ENCODE data around the gene CEP112.
A peak's percentile ranks its signal among the peaks of the same experiment; 100 is the strongest.

Gene CEP112

GRCh38 chr17:65901394-65901793, 290.5 kb downstream of the CEP112 start:
- no peak for ATAC-seq
- Mint-ChIP-seq H3K36me3 (no peaks in the 10 kb centered on the region), H3K27me3 (no peaks in the 10 kb centered on the region), H3K27ac (no peak overlapping the region), H3K4me3 (no peak overlapping the region), H3K4me1 (no peaks in the 10 kb centered on the region), H3K9me3 (no peaks in the 10 kb centered on the region)

DNA sequence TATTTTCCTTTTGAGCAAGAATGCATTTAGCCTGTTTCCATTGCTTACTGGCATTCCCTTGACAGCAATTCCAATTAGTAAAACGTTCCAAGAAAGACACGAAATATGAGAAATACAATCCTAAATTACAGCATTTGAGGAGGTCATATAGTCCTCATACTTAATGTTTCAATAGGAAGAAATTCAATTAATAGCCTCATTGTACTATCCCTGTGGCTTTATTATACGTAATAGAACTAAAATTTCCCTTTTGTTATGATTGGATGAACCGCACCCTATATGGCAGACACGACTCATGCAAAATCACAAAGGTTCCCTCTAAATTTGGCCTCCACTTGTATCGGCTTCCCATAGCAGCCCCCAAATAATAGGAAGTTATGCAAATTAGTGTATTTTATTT, 291.7 kb downstream of the CEP112 start:
- Mint-ChIP-seq H3K36me3 (no peaks in the 10 kb centered on the region), H3K27me3 (no peaks in the 10 kb centered on the region), H3K4me3 (no peak overlapping the region), H3K9me3 (no peaks in the 10 kb centered on the region), H3K27ac (no peak overlapping the region), H3K4me1 (no peaks in the 10 kb centered on the region)
- no peak for ATAC-seq

GRCh38 chr17:65898651-65899050, 293.3 kb downstream of the CEP112 start:
- no peaks in the 10 kb centered on the region for H3K4me1 Mint-ChIP-seq
- no peak overlapping the region for H3K4me3 Mint-ChIP-seq
- H3K36me3 Mint-ChIP-seq = no peaks in the 10 kb centered on the region
- H3K27ac Mint-ChIP-seq = no peak overlapping the region
- H3K27me3 Mint-ChIP-seq = no peaks in the 10 kb centered on the region
- no peak for ATAC-seq
- H3K9me3 Mint-ChIP-seq = no peaks in the 10 kb centered on the region

- H3K9me3 Mint-ChIP-seq = no peaks in the 10 kb centered on the region
- no peak overlapping the region for H3K4me3 Mint-ChIP-seq
- H3K4me1 Mint-ChIP-seq = peaks cover 5% of the 10 kb centered on the region
- no peaks in the 10 kb centered on the region for H3K36me3 Mint-ChIP-seq
- H3K27me3 Mint-ChIP-seq = no peaks in the 10 kb centered on the region
- no peak overlapping the region for H3K27ac Mint-ChIP-seq
- ATAC-seq = no peak
These were observed 295.0 kb downstream of the CEP112 start for GRCh38 chr17:65896889-65897288.

- no peak for ATAC-seq
- H3K27me3 Mint-ChIP-seq = no peaks in the 10 kb centered on the region
- no peaks in the 10 kb centered on the region for H3K9me3 Mint-ChIP-seq
- peaks cover 5% of the 10 kb centered on the region for H3K4me1 Mint-ChIP-seq
- no peak overlapping the region for H3K4me3 Mint-ChIP-seq
- H3K27ac Mint-ChIP-seq = no peak overlapping the region
- H3K36me3 Mint-ChIP-seq = no peaks in the 10 kb centered on the region
These were observed 296.0 kb downstream of the CEP112 start for GRCh38 chr17:65895969-65896368.

- no peaks in the 10 kb centered on the region for H3K27me3 Mint-ChIP-seq
- H3K27ac Mint-ChIP-seq = no peak overlapping the region
- ATAC-seq = no peak
- H3K4me1 Mint-ChIP-seq = peaks cover 5% of the 10 kb centered on the region
- H3K36me3 Mint-ChIP-seq = no peaks in the 10 kb centered on the region
- H3K9me3 Mint-ChIP-seq = no peaks in the 10 kb centered on the region
- no peak overlapping the region for H3K4me3 Mint-ChIP-seq
These were observed 298.1 kb downstream of the CEP112 start for GRCh38 chr17:65893692-65894279.

GRCh38 chr17:65892912-65893377, 299.0 kb downstream of the CEP112 start:
- Mint-ChIP-seq H3K27me3 (no peaks in the 10 kb centered on the region), H3K36me3 (no peaks in the 10 kb centered on the region), H3K4me3 (no peak overlapping the region), H3K4me1 (peaks cover 5% of the 10 kb centered on the region), H3K9me3 (no peaks in the 10 kb centered on the region), H3K27ac (peak overlapping the region; percentile 56)
- peak; percentile 48 for ATAC-seq

- Mint-ChIP-seq H3K27ac (no peak overlapping the region), H3K27me3 (no peaks in the 10 kb centered on the region), H3K4me3 (no peak overlapping the region), H3K36me3 (no peaks in the 10 kb centered on the region), H3K9me3 (no peaks in the 10 kb centered on the region), H3K4me1 (peaks cover 5% of the 10 kb centered on the region)
- no peak for ATAC-seq
These were observed 300.6 kb downstream of the CEP112 start for GRCh38 chr17:65891231-65891735.

- Mint-ChIP-seq H3K27me3 (no peaks in the 10 kb centered on the region), H3K4me1 (peaks cover 5% of the 10 kb centered on the region), H3K27ac (no peak overlapping the region), H3K4me3 (no peak overlapping the region), H3K9me3 (no peaks in the 10 kb centered on the region), H3K36me3 (no peaks in the 10 kb centered on the region)
- no peak for ATAC-seq
These were observed 303.3 kb downstream of the CEP112 start for GRCh38 chr17:65888649-65889048.

- no peak overlapping the region for H3K27ac Mint-ChIP-seq
- H3K4me3 Mint-ChIP-seq = no peak overlapping the region
- H3K4me1 Mint-ChIP-seq = no peaks in the 10 kb centered on the region
- H3K27me3 Mint-ChIP-seq = no peaks in the 10 kb centered on the region
- no peaks in the 10 kb centered on the region for H3K9me3 Mint-ChIP-seq
- H3K36me3 Mint-ChIP-seq = no peaks in the 10 kb centered on the region
- no peak for ATAC-seq
These were observed 305.4 kb downstream of the CEP112 start for GRCh38 chr17:65886315-65887245.

DNA sequence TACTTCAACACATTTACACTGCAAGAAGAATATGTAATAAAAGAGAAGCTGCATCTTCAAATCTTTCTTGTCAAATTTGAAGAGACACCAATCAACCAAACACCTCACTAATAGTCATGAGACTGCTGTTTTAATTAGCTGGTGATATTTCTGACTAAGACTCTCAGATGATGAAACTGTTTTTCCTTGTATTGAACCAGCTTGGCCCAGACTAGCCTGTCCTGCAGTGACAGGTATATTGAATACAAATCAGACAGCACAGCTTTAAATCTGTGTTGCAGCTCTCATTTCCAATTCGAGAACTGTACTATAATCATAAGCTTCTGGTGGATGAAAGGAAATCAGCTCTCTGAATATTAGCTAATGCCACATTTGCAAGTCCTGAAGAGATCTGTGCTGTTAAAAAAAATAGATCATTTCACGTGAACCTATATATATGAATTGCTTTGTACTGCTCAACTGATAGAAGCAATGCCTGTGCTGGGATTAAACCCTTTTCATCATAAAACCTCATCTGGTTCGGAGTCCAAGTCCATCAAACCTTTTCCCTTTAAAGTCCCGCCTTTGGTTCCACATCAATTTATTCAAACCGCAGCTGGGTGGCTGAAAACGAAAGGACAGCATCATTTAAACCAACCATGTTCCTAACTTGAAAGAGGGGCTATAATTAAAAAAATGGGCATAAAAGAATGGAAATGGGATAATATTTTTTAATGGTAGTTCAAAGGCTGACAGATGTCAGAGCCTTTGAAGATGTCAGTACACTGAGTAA, 306.2 kb downstream of the CEP112 start:
- Mint-ChIP-seq H3K4me1 (no peaks in the 10 kb centered on the region), H3K4me3 (no peak overlapping the region)
- no peak for ATAC-seq

DNA sequence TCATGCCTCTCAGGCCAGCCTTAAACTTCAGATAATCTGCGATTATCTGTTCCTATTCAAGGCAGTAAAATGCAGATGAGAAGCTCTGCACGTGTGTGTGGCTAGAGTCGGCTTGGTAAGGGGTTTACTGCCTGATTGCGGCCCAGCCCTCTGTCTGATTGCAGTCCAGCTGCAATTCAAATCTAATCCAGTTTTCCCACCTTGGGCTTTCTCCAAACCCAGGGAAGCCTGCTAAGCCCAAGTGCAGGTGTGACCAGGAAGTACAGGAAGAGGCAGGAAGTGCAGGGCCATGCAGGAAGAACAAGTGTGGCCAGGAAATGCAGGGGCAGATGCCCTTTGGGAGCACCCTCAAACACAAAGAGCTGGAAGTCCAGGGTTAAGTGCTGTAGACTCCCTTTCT, 314.9 kb downstream of the CEP112 start:
- H3K4me3 Mint-ChIP-seq = no peak overlapping the region
- H3K4me1 Mint-ChIP-seq = no peaks in the 10 kb centered on the region
- H3K27ac Mint-ChIP-seq = no peak overlapping the region
- H3K36me3 Mint-ChIP-seq = no peaks in the 10 kb centered on the region
- H3K9me3 Mint-ChIP-seq = peaks cover 5% of the 10 kb centered on the region
- H3K27me3 Mint-ChIP-seq = peaks cover 17% of the 10 kb centered on the region
- ATAC-seq = no peak

More for the DNA sequence above, 306.2 kb downstream of the CEP112 start:
- H3K36me3 Mint-ChIP-seq = no peaks in the 10 kb centered on the region
- no peak overlapping the region for H3K27ac Mint-ChIP-seq
- H3K9me3 Mint-ChIP-seq = no peaks in the 10 kb centered on the region
- H3K27me3 Mint-ChIP-seq = no peaks in the 10 kb centered on the region

DNA sequence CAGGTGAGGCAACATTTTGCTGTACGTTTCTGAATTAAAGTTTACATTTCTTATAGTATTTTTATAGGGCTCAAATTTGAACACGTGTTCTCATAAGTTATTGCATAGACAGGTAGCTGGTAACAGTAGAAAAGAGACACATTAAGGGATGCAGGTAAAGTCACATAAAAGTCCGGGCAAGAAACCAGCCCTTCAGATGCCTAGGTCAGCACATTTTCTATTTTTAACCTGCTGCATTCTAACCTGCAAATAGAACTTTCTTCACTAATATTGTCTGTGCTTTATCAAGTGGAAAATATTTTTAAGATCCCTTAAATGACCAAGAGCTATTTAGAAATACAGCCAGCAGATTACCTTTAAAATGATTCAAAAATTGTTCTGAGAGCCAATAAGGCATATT, 323.1 kb downstream of the CEP112 start:
- no peak overlapping the region for H3K4me3 Mint-ChIP-seq
- no peaks in the 10 kb centered on the region for H3K4me1 Mint-ChIP-seq
- no peak overlapping the region for H3K27ac Mint-ChIP-seq
- peaks cover 10% of the 10 kb centered on the region for H3K27me3 Mint-ChIP-seq
- ATAC-seq = no peak
- H3K9me3 Mint-ChIP-seq = no peaks in the 10 kb centered on the region
- H3K36me3 Mint-ChIP-seq = no peaks in the 10 kb centered on the region

GRCh38 chr17:65867014-65867413, 324.9 kb downstream of the CEP112 start:
- Mint-ChIP-seq H3K27me3 (peaks cover 10% of the 10 kb centered on the region), H3K36me3 (no peaks in the 10 kb centered on the region), H3K4me3 (no peak overlapping the region), H3K4me1 (no peaks in the 10 kb centered on the region), H3K9me3 (no peaks in the 10 kb centered on the region), H3K27ac (no peak overlapping the region)
- ATAC-seq = no peak

DNA sequence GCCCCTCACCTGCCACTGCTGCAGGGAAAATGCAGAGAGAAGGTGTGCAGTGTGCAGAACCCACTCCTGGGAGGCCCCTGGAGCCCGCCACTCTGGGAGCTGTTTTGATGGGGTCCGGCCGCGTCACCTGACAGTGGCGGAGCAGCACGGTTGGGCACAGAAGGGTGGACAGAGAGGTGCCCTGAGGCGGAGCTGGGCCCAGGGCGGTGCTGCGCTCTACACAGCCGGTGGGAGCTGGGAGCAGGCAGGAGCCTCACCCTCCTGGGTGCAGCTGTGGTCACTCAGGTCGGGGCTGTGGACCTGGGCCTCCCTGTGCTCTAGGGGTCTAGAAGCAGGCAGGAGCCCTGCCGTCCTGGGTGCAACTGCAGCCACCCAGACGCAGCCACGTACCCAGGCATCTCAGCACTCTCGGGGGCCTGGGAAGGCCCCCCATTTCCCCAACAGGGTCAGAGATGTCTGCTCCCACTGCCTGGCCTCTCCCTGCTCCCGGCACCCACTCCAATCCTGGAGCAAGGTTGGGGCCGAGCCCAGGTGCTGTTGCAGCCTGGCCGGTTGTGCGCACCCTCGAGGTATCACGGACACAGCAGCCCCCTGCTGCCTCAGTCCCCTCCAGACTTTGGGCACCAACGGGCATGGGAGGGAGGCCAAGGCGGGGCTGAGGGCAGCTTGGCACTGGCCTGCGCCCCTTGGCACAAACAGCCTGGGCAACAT, 326.1 kb downstream of the CEP112 start:
- Mint-ChIP-seq H3K27ac (no peak overlapping the region), H3K27me3 (peaks cover 10% of the 10 kb centered on the region), H3K36me3 (no peaks in the 10 kb centered on the region), H3K4me1 (no peaks in the 10 kb centered on the region), H3K4me3 (no peak overlapping the region), H3K9me3 (no peaks in the 10 kb centered on the region)
- ATAC-seq = no peak

All from stimulated activated memory B cell treated with anti-CD40 and anti-IgM and Interleukin-4, amounts not matched to agents 10 μg/mL and 1 μg/mL and 100 μg/mL, for 72 hours (primary cell).